Kidney (tissue), 14 donors: ENCODE measurements around the gene SCLY. TPM values are rescaled to one million over a fixed set of nuclear protein-coding genes. Genes with fewer than 3 reads are reported as not detected.

Experiments used
- DNase-seq, 5 donors: peaks; one replicate each; pipeline ENCODE4 v3.0.0-alpha.2; 2013 to 2020
- FAIRE-seq: peaks from 2 replicates; lab custom pipeline; 2012; peaks lifted over from hg19 to GRCh38; lab: Jason Lieb, UNC
- H3K27ac ChIP-seq, 2 donors: one replicate each; pipeline ENCODE4 v1.7.0; 2013; ENCODE audit warnings: low read depth in 2 of 2, low read length in 2 of 2, inconsistent platforms in 1 of 2
- H3K27me3 ChIP-seq: one replicate; pipeline ENCODE4 v1.7.1; 2013; ENCODE audit warnings: low read length, inconsistent platforms; ENCODE audit not compliant: control insufficient read depth, insufficient read depth
- H3K36me3 ChIP-seq, 3 donors: one replicate each; pipeline versions ENCODE4 v1.7.0 to v1.7.1; 2013; ENCODE audit warnings: low read length in 3 of 3, control low read depth in 1 of 3, inconsistent platforms in 1 of 3; ENCODE audit not compliant: insufficient read depth in 3 of 3, control insufficient read depth in 2 of 3
- H3K4me1 ChIP-seq, 3 donors: one replicate each; pipeline versions ENCODE4 v1.7.0 to v1.7.1; 2013; ENCODE audit warnings: low read length in 3 of 3, inconsistent platforms in 1 of 3, low read depth in 1 of 3; ENCODE audit not compliant: control insufficient read depth in 2 of 3, insufficient read depth in 2 of 3
- H3K4me3 ChIP-seq, 3 donors: one replicate each; pipeline versions ENCODE4 v1.7.0 to v1.8.1; 2013; ENCODE audit warnings: low read length in 3 of 3, control low read depth in 1 of 3, inconsistent platforms in 1 of 3
- H3K9ac ChIP-seq, 3 donors: one replicate each; pipeline versions ENCODE4 v1.7.0 to v1.7.1; 2013; ENCODE audit warnings: low read length in 3 of 3, control low read depth in 1 of 3, inconsistent platforms in 1 of 3
- H3K9me3 ChIP-seq, 3 donors: one replicate each; pipeline versions ENCODE4 v1.7.0 to v1.7.1; 2013; ENCODE audit warnings: low read length in 3 of 3, control low read depth in 1 of 3, inconsistent platforms in 1 of 3; ENCODE audit not compliant: control insufficient read depth in 2 of 3, insufficient read depth in 1 of 3
- CTCF ChIP-seq: IDR thresholded peaks from 3 replicates; pipeline ENCODE4 v1.5.1; 2012; ENCODE audit warnings: mild to moderate bottlenecking, moderate library complexity, borderline replicate concordance; ENCODE audit not compliant: insufficient read depth; ENCODE audit errors: extremely low read depth
- intact Hi-C: fragments of 100-400 bp; cut with DNase I; formaldehyde crosslinking; loops from one replicate; pipeline ENCODE4 v1.11.1; 2022
- polyA plus RNA-seq: library from polyadenylated mRNA; stranded (reverse); fragments of 350-450 nt; fragmentation: Illumina TruSeq; extraction: RNeasy Lipid Tissue Mini Kit (QIAGEN cat#74804); gene quantifications from one replicate; pipeline ENCODE4 v1.2.3, GENCODE V29; 2014; ENCODE audit warnings: low read depth, low replicate concordance; ENCODE audit not compliant: insufficient read depth
- total RNA-seq: library from RNA; stranded (reverse); fragmentation: NEBNext Ultra II Directional; extraction: Animal tissue kit (Norgen Biotek cat#: 25700); gene quantifications from one replicate; pipeline ENCODE4 v1.2.1, GENCODE V29; 2021
- donor health status: control.
- donor health status: control.
- donor health status: control.
- donor health status: control.
- donor health status: control.
- donor health status: DM: yes; HTN: yes; CAD: no.
- donor health status: Normal renal cell carcinoma (clear cell type).

Gene SCLY
- total and polyA plus RNA-seq, 2 donors from 2014 or later = 18.3 to 21.9 TPM

GRCh38 chr2:238127165-238128060 is 66.6 kb downstream of the SCLY start:
- Histone ChIP-seq H3K9me3 (peaks cover 0 to 4% (median 0%) of the 10 kb centered on the region in 3 donors), H3K4me1 (peaks cover 0 to 4% (median 3%) of the 10 kb centered on the region in 3 donors), H3K36me3 (no peaks in the 10 kb centered on the region), H3K27ac (no peak overlapping the region), H3K4me3 (peak overlapping the region in 1 of 3 donors; percentile 22), H3K9ac (no peak overlapping the region), H3K27me3 (no peaks in the 10 kb centered on the region)
- DNase-seq = peak; percentile 69 to 86 (median 74)
- no peak for FAIRE-seq
- intact Hi-C loops = no loop called here
- no peak for TF ChIP-seq CTCF

DNA sequence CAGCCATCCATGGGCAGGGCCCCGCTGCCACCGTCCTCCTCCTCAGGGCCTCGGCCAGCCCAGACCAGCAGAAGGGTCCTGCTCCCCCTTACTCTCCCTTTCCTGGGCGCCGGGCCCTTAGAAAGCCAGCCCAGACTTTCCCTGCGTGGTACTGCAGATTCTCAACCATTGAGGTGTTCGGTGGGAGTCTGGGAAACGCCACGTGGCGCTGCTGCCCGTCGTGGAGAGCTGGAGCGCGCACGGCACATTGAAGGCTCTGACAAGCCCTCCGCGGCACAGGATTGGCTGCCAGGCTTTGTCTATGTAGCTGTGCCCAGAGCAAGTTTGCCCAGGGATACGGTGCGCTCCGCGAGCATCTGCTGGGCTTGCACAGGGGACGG is 67.2 kb downstream of the SCLY start:
- Histone ChIP-seq H3K27ac (no peak overlapping the region), H3K27me3 (no peaks in the 10 kb centered on the region), H3K36me3 (no peaks in the 10 kb centered on the region), H3K4me1 (peaks cover 0 to 4% (median 3%) of the 10 kb centered on the region in 3 donors), H3K9me3 (peaks cover 0 to 4% (median 0%) of the 10 kb centered on the region in 3 donors), H3K4me3 (no peak overlapping the region), H3K9ac (no peak overlapping the region)
- FAIRE-seq = no peak
- intact Hi-C loops = no loop called here
- peak in 1 of 5 donors; percentile 70 for DNase-seq
- no peak for TF ChIP-seq CTCF

GRCh38 chr2:238128534-238129001 is 67.8 kb downstream of the SCLY start:
- Histone ChIP-seq H3K4me1 (peaks cover 0 to 4% (median 3%) of the 10 kb centered on the region in 3 donors), H3K36me3 (no peaks in the 10 kb centered on the region), H3K4me3 (no peak overlapping the region), H3K9ac (no peak overlapping the region), H3K27me3 (no peaks in the 10 kb centered on the region), H3K27ac (no peak overlapping the region), H3K9me3 (peaks cover 0 to 4% (median 0%) of the 10 kb centered on the region in 3 donors)
- DNase-seq (peak in 2 of 5 donors; percentile 58 to 71), FAIRE-seq (no peak)
- intact Hi-C loops = no loop called here
- TF ChIP-seq CTCF = no peak
